HepG2 (cell line): ENCODE results near the gene VENTX. TPM values are rescaled to one million over a fixed set of nuclear protein-coding genes. Genes with fewer than 3 reads are reported as not detected.

ENCODE experiments used
- ATAC-seq: fragments of 200-7000 bp; cut with Tn5 transposase; 3 replicates; pipeline ENCODE4 v1.9.1; 2020; ENCODE audit warnings: mild to moderate bottlenecking, moderate library complexity
- BruUV-seq: library from RNA; stranded (reverse); fragments of 400-500 nt; replicated peaks from 2 replicates; lab custom pipeline; 2021; lab: Mats Ljungman, UMichigan
- CTCF ChIA-PET: fragments of 300-600 bp; formaldehyde crosslinking; extraction: SDS; loops from one replicate; lab custom pipeline; 2021; ENCODE audit warnings: low total read pairs, inconsistent platforms, low intra/inter-chr PET ratio; lab: Yijun Ruan, JAX
- POLR2A ChIA-PET: fragments of 350-600 bp; sonication (Branson Sonifier 250); formaldehyde crosslinking; loops from one replicate; lab custom pipeline; 2020; ENCODE audit warnings: antibody characterized with exemption, inconsistent platforms; lab: Yijun Ruan, JAX
- DNase-seq: peaks from one replicate; pipeline ENCODE4 v3.0.0-alpha.2; 2015; ENCODE audit warnings: low spot score
- FAIRE-seq: peaks from 3 replicates; lab custom pipeline; 2011; peaks lifted over from hg19 to GRCh38; lab: Jason Lieb, UNC
- H2AFZ ChIP-seq: one replicate; pipeline ENCODE4 v1.6.1; 2011; ENCODE audit warnings: low read length, inconsistent platforms
- H3K27ac ChIP-seq: fragments of 300-600 bp; 3 replicates; pipeline ENCODE4 v1.8.0; 2011; ENCODE audit warnings: mixed run types, mild to moderate bottlenecking, mixed read lengths, low read length, inconsistent platforms; ENCODE audit not compliant: insufficient read depth; ENCODE audit errors: extremely low read length
- H3K27me3 ChIP-seq, 2 experiments: fragments of 200-600 bp in 1 of 2; 2 replicates in 1 of 2; 3 replicates in 1 of 2; pipeline versions ENCODE4 v1.6.0 to v1.8.0; 2011; ENCODE audit warnings: low read length in 2 of 2, mild to moderate bottlenecking in 2 of 2, moderate library complexity in 2 of 2, inconsistent platforms in 1 of 2; ENCODE audit not compliant: insufficient read depth in 2 of 2, control insufficient read depth in 1 of 2
- H3K36me3 ChIP-seq, 2 experiments: fragments of 200-600 bp in 1 of 2; replicated peaks in 1 of 2; 2 replicates in 1 of 2; 3 replicates in 1 of 2; pipeline versions ENCODE4 v1.5.1 to v1.8.0; 2011; ENCODE audit warnings: low read length in 2 of 2, inconsistent platforms in 1 of 2; ENCODE audit not compliant: insufficient read depth in 2 of 2, control insufficient read depth in 1 of 2
- H3K4me1 ChIP-seq: 2 replicates; pipeline ENCODE4 v1.5.1; 2012; ENCODE audit warnings: low read length, inconsistent platforms; ENCODE audit not compliant: insufficient read depth
- H3K4me2 ChIP-seq: 2 replicates; pipeline ENCODE4 v1.6.0; 2011; ENCODE audit warnings: low read depth, low read length, inconsistent platforms
- H3K4me3 ChIP-seq, 3 experiments: fragments of 200-600 bp in 1 of 3; sonication (generic), shearing (Covaris generic) in 1 of 3; replicated peaks in 1 of 3; 2 replicates each; pipeline ENCODE4 v1.5.1; 2011 to 2016; ENCODE audit warnings: low read length in 3 of 3, inconsistent platforms in 2 of 3, low read depth in 2 of 3, mild to moderate bottlenecking in 2 of 3, control low read depth in 1 of 3, mixed read lengths in 1 of 3; ENCODE audit not compliant: insufficient read depth in 1 of 3
- H3K79me2 ChIP-seq: one replicate; pipeline ENCODE4 v1.6.1; 2011; ENCODE audit warnings: low read length, inconsistent platforms; ENCODE audit not compliant: insufficient read depth
- H3K9ac ChIP-seq: 2 replicates; pipeline ENCODE4 v1.6.0; 2011; ENCODE audit warnings: mild to moderate bottlenecking, low read depth, low read length, inconsistent platforms; ENCODE audit not compliant: insufficient read depth
- H3K9me3 ChIP-seq: 2 replicates; pipeline ENCODE4 v1.5.1; 2012; ENCODE audit warnings: mild to moderate bottlenecking, low read length
- H4K20me1 ChIP-seq: 2 replicates; pipeline ENCODE4 v1.6.0; 2011; ENCODE audit warnings: inconsistent platforms, mild to moderate bottlenecking, low read length, moderate library complexity; ENCODE audit not compliant: insufficient read depth
- BATF2 ChIP-seq: sonication (generic); formaldehyde crosslinking; IDR thresholded peaks from 2 replicates; pipeline ENCODE4 v1.8.0; 2022; ENCODE audit warnings: mild to moderate bottlenecking, missing genetic modification reagents, moderate library complexity
- FOXP1 ChIP-seq, 2 experiments: fragments of 450-650 bp in 1 of 2; IDR thresholded peaks; 2 replicates each; pipeline ENCODE4 v1.6.1; 2017 to 2018; ENCODE audit warnings: antibody characterized with exemption in 1 of 2
- HMG20A ChIP-seq: IDR thresholded peaks from 2 replicates; pipeline ENCODE4 v1.6.1; 2016; ENCODE audit warnings: borderline replicate concordance
- PAXIP1 ChIP-seq: sonication (generic); formaldehyde crosslinking; conservative IDR thresholded peaks from 2 replicates; pipeline ENCODE4 v1.4.0; 2020; ENCODE audit warnings: mild to moderate bottlenecking, missing genetic modification reagents, moderate library complexity
- PCBP1 ChIP-seq: fragments of 200-400 bp; formaldehyde crosslinking; IDR thresholded peaks from 2 replicates; pipeline ENCODE4 v1.6.1; 2017; ENCODE audit warnings: mild to moderate bottlenecking, low read depth, low read length, borderline replicate concordance
- PTBP1 ChIP-seq: fragments of 200-400 bp; formaldehyde crosslinking; IDR thresholded peaks from 2 replicates; pipeline ENCODE4 v1.6.1; 2018; ENCODE audit warnings: low read length, low read depth; ENCODE audit not compliant: poor library complexity, severe bottlenecking
- TOPORS ChIP-seq: sonication (generic); formaldehyde crosslinking; IDR thresholded peaks from 2 replicates; pipeline ENCODE4 v1.8.0; 2023; ENCODE audit warnings: mild to moderate bottlenecking, missing genetic modification reagents
- WIZ ChIP-seq: sonication (generic); formaldehyde crosslinking; IDR thresholded peaks from 2 replicates; pipeline ENCODE4 v1.5.1; 2020; ENCODE audit warnings: mild to moderate bottlenecking, missing genetic modification reagents
- ZNF225 ChIP-seq: sonication (generic); formaldehyde crosslinking; IDR thresholded peaks from 2 replicates; pipeline ENCODE4 v1.4.0; 2020; ENCODE audit warnings: mild to moderate bottlenecking, missing genetic modification reagents
- ZNF644 ChIP-seq: IDR thresholded peaks from 2 replicates; pipeline ENCODE4 v1.6.1; 2016; ENCODE audit warnings: low read depth
- ZNF777 ChIP-seq: sonication (generic); formaldehyde crosslinking; IDR thresholded peaks from 2 replicates; pipeline ENCODE4 v1.4.0; 2020; ENCODE audit warnings: missing genetic modification reagents
- ZNF788 ChIP-seq: sonication (generic); formaldehyde crosslinking; IDR thresholded peaks from 2 replicates; pipeline ENCODE4 v1.5.0; 2020; ENCODE audit warnings: mild to moderate bottlenecking, missing genetic modification reagents, borderline replicate concordance
- WGBS: methylation state at CpG from one replicate; pipeline ENCODE4 v1.1.6; 2017; ENCODE audit warnings: low lambda C conversion rate; 5-methylcytosine and 5-hydroxymethylcytosine counted together
- in situ Hi-C: cut with HindIII; loops from 2 replicates; pipeline ENCODE4 v1.10.0; 2017; ENCODE audit warnings: low pct_unique_long_range_greater_than_20kb; ENCODE audit not compliant: extremely low pct_ligation_motif_present
- intact Hi-C: fragments of 100-400 bp; cut with micrococcal nuclease; formaldehyde crosslinking; loops from one replicate; pipeline ENCODE4 v1.10.0; 2022; ENCODE audit not compliant: unreplicated experiment
- polyA plus RNA-seq, 8 experiments: library from polyadenylated mRNA; depleted of rRNA in 3 of 8; stranded (reverse) in 7 of 8; unstranded in 1 of 8; fragments of >200 nt; fragmentation: Illumina TruSeq in 4 of 8; extraction: Trizol in 4 of 8; gene quantifications; 2 replicates each; pipeline versions ENCODE4 v1.2.1 to v1.2.3, GENCODE V29; 2011 to 2016; ENCODE audit warnings: low read depth in 4 of 8, missing spikeins in 1 of 8, mixed read lengths in 1 of 8; ENCODE audit not compliant: insufficient read depth in 1 of 8
- total RNA-seq, 5 experiments: library from RNA; depleted of rRNA; stranded (reverse); fragments of >200 nt; fragmentation: Illumina TruSeq; extraction: Trizol; gene quantifications; 2 replicates each; pipeline ENCODE4 v1.2.3, GENCODE V29; 2016; ENCODE audit warnings: low read depth in 1 of 5

VENTX gene
- total and polyA plus RNA-seq, 2 of the 13 experiments (the other 11 are each of a cell fraction or from before 2014, with no cell fraction given), result not detected

GRCh38 chr10:133227256-133227655 lies 10.4 kb upstream of the VENTX start:
- Histone ChIP-seq H3K79me2 (no peaks in the 10 kb centered on the region), H2AFZ (no peak overlapping the region), H3K4me2 (no peak overlapping the region), H4K20me1 (no peaks in the 10 kb centered on the region), H3K27ac (no peak overlapping the region), H3K9ac (no peak overlapping the region), H3K4me1 (no peaks in the 10 kb centered on the region), H3K27me3 (peaks cover 13 to 56% of the 10 kb centered on the region in 2 experiments), H3K36me3 (no peaks in the 10 kb centered on the region), H3K9me3 (no peaks in the 10 kb centered on the region), H3K4me3 (no peak overlapping the region)
- intact Hi-C loops, result no loop called here
- no peak for ATAC-seq
- no peak for FAIRE-seq
- POLR2A ChIA-PET, result no interaction called here
- no peak for TF ChIP-seq PTBP1
- TF ChIP-seq HMG20A (CRISPR knock-in tag), result no peak
- TF ChIP-seq PAXIP1 (CRISPR knock-in tag), result no peak
- TF ChIP-seq ZNF777, result no peak
- TF ChIP-seq ZNF788, result no peak
- no peak for TF ChIP-seq TOPORS
- no peak for TF ChIP-seq FOXP1 (IDR thresholded peaks at IDR 0.05)
- no peak for TF ChIP-seq FOXP1 (CRISPR knock-in tag; IDR thresholded peaks at IDR 0.05)
- TF ChIP-seq WIZ (CRISPR knock-in tag), result no peak
- TF ChIP-seq ZNF225 (CRISPR knock-in tag), result no peak
- no peak for TF ChIP-seq BATF2 (CRISPR knock-in tag)
- no peak for TF ChIP-seq ZNF644 (CRISPR knock-in tag)
- TF ChIP-seq PCBP1, result no peak
- no TSS peak for BruUV-seq
- 10% methylated on average over 8 of the region's 21 CpGs for WGBS
- in situ Hi-C loops, result no loop called here
- CTCF ChIA-PET, result no interaction called here
- DNase-seq, result no peak
